WTC11 (cell line): Measurements from ENCODE around the gene GRM8. TPM values are rescaled to one million over a fixed set of nuclear protein-coding genes. Genes with fewer than 3 reads are reported as not detected.

Source experiments
- ATAC-seq: fragments of 200-7000 bp; cut with Tn5 transposase; 2 replicates; pipeline ENCODE4 v1.10.0; 2021; ENCODE audit warnings: mild to moderate bottlenecking, moderate library complexity
- CTCF ChIA-PET: fragments of 300-600 bp; sonication (Branson Sonifier 250); formaldehyde crosslinking; loops from one replicate; lab custom pipeline; 2021; ENCODE audit warnings: antibody characterized with exemption; lab: Charles Lee
- POLR2A ChIA-PET: fragments of 350-600 bp; sonication (Branson Sonifier 250); formaldehyde crosslinking; loops from one replicate; lab custom pipeline; 2021; ENCODE audit warnings: antibody characterized with exemption; lab: Charles Lee
- DNase-seq: peaks from one replicate; pipeline ENCODE4 v3.0.0; 2021; ENCODE audit warnings: low spot score
- H3K27ac Mint-ChIP-seq: 2 replicates; pipeline ENCODE4 v1.8.0; 2021; ENCODE audit warnings: mixed read lengths
- H3K27me3 Mint-ChIP-seq: 2 replicates; pipeline ENCODE4 v1.8.0; 2021; ENCODE audit warnings: low read depth, mild to moderate bottlenecking, moderate library complexity, mixed read lengths
- H3K36me3 Mint-ChIP-seq: 2 replicates; pipeline ENCODE4 v1.8.0; 2021; ENCODE audit warnings: mixed read lengths
- H3K4me1 Mint-ChIP-seq: 2 replicates; pipeline ENCODE4 v1.8.0; 2022; ENCODE audit warnings: mixed read lengths
- H3K4me3 Mint-ChIP-seq: 2 replicates; pipeline ENCODE4 v1.8.0; 2021; ENCODE audit warnings: mild to moderate bottlenecking, moderate library complexity, mixed read lengths
- H3K9me3 Mint-ChIP-seq: 2 replicates; pipeline ENCODE4 v1.8.0; 2021; ENCODE audit warnings: mixed read lengths
- ARID4B ChIP-seq: sonication (generic); formaldehyde crosslinking; IDR thresholded peaks from 2 replicates; pipeline ENCODE4 v1.8.0; 2023; ENCODE audit warnings: missing genetic modification reagents, mild to moderate bottlenecking, borderline replicate concordance
- CREM ChIP-seq: sonication (generic); formaldehyde crosslinking; IDR thresholded peaks from 2 replicates; pipeline ENCODE4 v1.8.1; 2022; ENCODE audit warnings: mild to moderate bottlenecking, missing genetic modification reagents, moderate library complexity
- CTCF ChIP-seq: fragments of 200-600 bp; IDR thresholded peaks from 2 replicates; pipeline ENCODE4 v1.8.0; 2022; ENCODE audit warnings: antibody characterized with exemption
- ETV6 ChIP-seq: sonication (generic); formaldehyde crosslinking; IDR thresholded peaks from 2 replicates; pipeline ENCODE4 v1.8.1; 2022; ENCODE audit warnings: mild to moderate bottlenecking, missing genetic modification reagents
- FOXP1 ChIP-seq: sonication (generic); formaldehyde crosslinking; IDR thresholded peaks from 2 replicates; pipeline ENCODE4 v1.8.0; 2022; ENCODE audit warnings: missing genetic modification reagents, mild to moderate bottlenecking, moderate library complexity, borderline replicate concordance
- GTF2I ChIP-seq: fragments of 250-450 bp; sonication (Bioruptor Pico); conservative IDR thresholded peaks from 2 replicates; pipeline ENCODE4 v1.4.0; 2021; ENCODE audit warnings: mild to moderate bottlenecking
- NFATC4 ChIP-seq: fragments of 250-450 bp; sonication (Bioruptor Pico); IDR thresholded peaks from 2 replicates; pipeline ENCODE4 v1.9.0; 2021; ENCODE audit warnings: mild to moderate bottlenecking
- NR2C2 ChIP-seq: sonication (generic); formaldehyde crosslinking; IDR thresholded peaks from 2 replicates; pipeline ENCODE4 v1.8.0; 2022; ENCODE audit warnings: mild to moderate bottlenecking, missing genetic modification reagents
- NR3C1 ChIP-seq: sonication (generic); formaldehyde crosslinking; conservative IDR thresholded peaks from 2 replicates; pipeline ENCODE4 v1.8.1; 2023; ENCODE audit warnings: low read depth, mild to moderate bottlenecking, missing genetic modification reagents
- OVOL2 ChIP-seq: fragments of 250-450 bp; sonication (Bioruptor Pico); IDR thresholded peaks from 2 replicates; pipeline ENCODE4 v1.9.0; 2021; ENCODE audit warnings: mild to moderate bottlenecking, borderline replicate concordance
- SOX15 ChIP-seq: fragments of 250-450 bp; sonication (Bioruptor Pico); IDR thresholded peaks from 2 replicates; pipeline ENCODE4 v1.9.0; 2021; ENCODE audit warnings: mild to moderate bottlenecking
- TCF7 ChIP-seq: sonication (generic); formaldehyde crosslinking; IDR thresholded peaks from 2 replicates; pipeline ENCODE4 v1.8.0; 2022; ENCODE audit warnings: mild to moderate bottlenecking, low read depth, missing genetic modification reagents, moderate library complexity
- TP53 ChIP-seq: sonication (generic); formaldehyde crosslinking; IDR thresholded peaks from 2 replicates; pipeline ENCODE4 v1.8.1; 2023; ENCODE audit warnings: mild to moderate bottlenecking, missing genetic modification reagents
- ZNF138 ChIP-seq: sonication (generic); formaldehyde crosslinking; conservative IDR thresholded peaks from 2 replicates; pipeline ENCODE4 v1.8.1; 2022; ENCODE audit warnings: mild to moderate bottlenecking, moderate library complexity, missing genetic modification reagents
- ZNF232 ChIP-seq: sonication (generic); formaldehyde crosslinking; IDR thresholded peaks from 2 replicates; pipeline ENCODE4 v1.8.0; 2022; ENCODE audit warnings: mild to moderate bottlenecking, missing genetic modification reagents
- ZNF263 ChIP-seq: sonication (generic); formaldehyde crosslinking; IDR thresholded peaks from 2 replicates; pipeline ENCODE4 v1.8.1; 2022; ENCODE audit warnings: low read depth, mild to moderate bottlenecking, moderate library complexity, missing genetic modification reagents
- ZNF416 ChIP-seq: fragments of 250-450 bp; sonication (Bioruptor Pico); IDR thresholded peaks from 2 replicates; pipeline ENCODE4 v1.9.0; 2021; ENCODE audit warnings: mild to moderate bottlenecking, inconsistent platforms
- ZSCAN18 ChIP-seq: fragments of 250-450 bp; sonication (Bioruptor Pico); IDR thresholded peaks from 2 replicates; pipeline ENCODE4 v2.1.2; 2022; ENCODE audit warnings: mild to moderate bottlenecking, moderate library complexity
- total RNA-seq: library from RNA; stranded (reverse); gene quantifications from 3 replicates; pipeline ENCODE4 v1.2.3, GENCODE V29; 2021
- TF ChIP-seq, protein P1 (sequence below): sonication (generic); formaldehyde crosslinking; IDR thresholded peaks from 2 replicates; pipeline ENCODE4 v1.8.0; 2023; ENCODE audit warnings: missing genetic modification reagents
- TF ChIP-seq, protein P2 (sequence below): sonication (generic); formaldehyde crosslinking; IDR thresholded peaks from 2 replicates; pipeline ENCODE4 v1.8.0; 2023; ENCODE audit warnings: mild to moderate bottlenecking, missing genetic modification reagents
- TF ChIP-seq, protein P3 (sequence below): sonication (generic); formaldehyde crosslinking; IDR thresholded peaks from 2 replicates; pipeline ENCODE4 v1.8.1; 2023; ENCODE audit warnings: mild to moderate bottlenecking, missing genetic modification reagents

GRM8 gene
- total RNA-seq, 1 experiment from 2014 or later = 2.3 TPM

DNA sequence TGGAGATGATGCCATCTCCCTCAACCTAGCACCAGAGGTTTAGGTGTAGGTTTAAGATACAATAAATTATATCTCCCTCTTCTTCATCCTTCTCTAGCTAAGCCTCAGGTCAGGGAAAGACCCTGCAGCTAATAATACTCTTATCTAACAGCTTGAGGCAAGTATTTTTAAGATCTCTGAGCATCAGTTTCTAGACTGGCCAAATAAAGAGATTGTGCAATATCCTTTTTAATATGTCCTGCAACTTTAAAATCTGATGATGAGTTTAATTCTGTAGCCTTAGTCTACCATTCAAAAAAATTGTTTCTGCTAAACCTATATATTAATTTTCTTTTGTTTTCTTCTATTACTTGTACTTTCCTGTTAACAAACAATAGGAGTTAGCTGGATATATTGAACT, 850.8 kb downstream of the GRM8 start:
- H3K4me1 Mint-ChIP-seq = peaks cover 8% of the 10 kb centered on the region
- CTCF ChIA-PET = no interaction called here
- H3K27me3 Mint-ChIP-seq = no peaks in the 10 kb centered on the region; the same call in 1 of the 2 replicates
- H3K9me3 Mint-ChIP-seq = no peaks in the 10 kb centered on the region
- no peak for ATAC-seq
- no peak overlapping the region for H3K4me3 Mint-ChIP-seq
- TF ChIP-seq TP53 (CRISPR knock-in tag) = no peak
- no peak for TF ChIP-seq ZNF263 (CRISPR knock-in tag)
- TF ChIP-seq CTCF = no peak
- no peak for TF ChIP-seq ETV6 (CRISPR knock-in tag)
- no peak for TF ChIP-seq CREM (CRISPR knock-in tag)
- no peak for TF ChIP-seq NFATC4 (CRISPR knock-in tag)
- TF ChIP-seq, protein P1, sequence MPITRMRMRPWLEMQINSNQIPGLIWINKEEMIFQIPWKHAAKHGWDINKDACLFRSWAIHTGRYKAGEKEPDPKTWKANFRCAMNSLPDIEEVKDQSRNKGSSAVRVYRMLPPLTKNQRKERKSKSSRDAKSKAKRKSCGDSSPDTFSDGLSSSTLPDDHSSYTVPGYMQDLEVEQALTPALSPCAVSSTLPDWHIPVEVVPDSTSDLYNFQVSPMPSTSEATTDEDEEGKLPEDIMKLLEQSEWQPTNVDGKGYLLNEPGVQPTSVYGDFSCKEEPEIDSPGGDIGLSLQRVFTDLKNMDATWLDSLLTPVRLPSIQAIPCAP = no peak
- H3K36me3 Mint-ChIP-seq = no peaks in the 10 kb centered on the region
- DNase-seq = no peak
- POLR2A ChIA-PET = no interaction called here
- H3K27ac Mint-ChIP-seq = no peak overlapping the region

DNA sequence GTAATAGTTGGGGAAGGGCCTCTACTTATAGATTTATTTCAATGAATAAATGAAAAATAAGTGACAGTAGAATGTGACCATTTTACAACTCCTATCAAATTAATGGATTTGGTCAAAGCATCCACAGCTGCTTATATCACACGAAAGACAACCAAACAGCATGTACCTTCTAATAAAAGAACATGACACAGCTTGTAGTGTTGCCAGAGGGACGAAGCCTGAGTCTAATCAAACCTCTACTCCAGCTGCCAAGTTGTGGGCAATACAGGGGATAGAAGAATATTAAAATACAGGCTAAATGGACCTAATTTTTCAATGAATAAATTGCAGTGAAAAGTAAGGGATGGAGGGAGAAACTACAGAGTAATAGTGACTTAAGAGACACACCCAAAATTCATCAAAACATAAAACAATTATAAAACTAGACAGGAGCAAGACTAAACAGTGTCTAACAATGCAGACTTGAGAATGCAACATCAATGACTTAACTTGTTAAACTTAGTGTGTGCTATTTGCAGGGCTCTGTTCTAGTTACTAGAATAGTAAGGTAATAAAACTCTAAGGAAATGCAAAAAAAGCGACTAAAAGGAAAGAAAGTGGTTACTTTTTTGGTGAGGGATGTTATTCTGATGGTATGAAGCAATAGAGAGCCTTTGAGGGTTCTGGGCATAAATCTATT, 853.8 kb downstream of the GRM8 start:
- CTCF ChIA-PET = interaction anchor here (1.3 kb wide), 1 partner anchor 28 kb away, joined by 3 read pairs; no protein-coding TSS in a partner anchor
- H3K4me3 Mint-ChIP-seq = no peak overlapping the region
- DNase-seq = no peak
- ATAC-seq = no peak
- H3K27ac Mint-ChIP-seq = no peak overlapping the region
- no peaks in the 10 kb centered on the region for H3K9me3 Mint-ChIP-seq
- peaks cover 8% of the 10 kb centered on the region for H3K4me1 Mint-ChIP-seq
- TF ChIP-seq, protein P2, sequence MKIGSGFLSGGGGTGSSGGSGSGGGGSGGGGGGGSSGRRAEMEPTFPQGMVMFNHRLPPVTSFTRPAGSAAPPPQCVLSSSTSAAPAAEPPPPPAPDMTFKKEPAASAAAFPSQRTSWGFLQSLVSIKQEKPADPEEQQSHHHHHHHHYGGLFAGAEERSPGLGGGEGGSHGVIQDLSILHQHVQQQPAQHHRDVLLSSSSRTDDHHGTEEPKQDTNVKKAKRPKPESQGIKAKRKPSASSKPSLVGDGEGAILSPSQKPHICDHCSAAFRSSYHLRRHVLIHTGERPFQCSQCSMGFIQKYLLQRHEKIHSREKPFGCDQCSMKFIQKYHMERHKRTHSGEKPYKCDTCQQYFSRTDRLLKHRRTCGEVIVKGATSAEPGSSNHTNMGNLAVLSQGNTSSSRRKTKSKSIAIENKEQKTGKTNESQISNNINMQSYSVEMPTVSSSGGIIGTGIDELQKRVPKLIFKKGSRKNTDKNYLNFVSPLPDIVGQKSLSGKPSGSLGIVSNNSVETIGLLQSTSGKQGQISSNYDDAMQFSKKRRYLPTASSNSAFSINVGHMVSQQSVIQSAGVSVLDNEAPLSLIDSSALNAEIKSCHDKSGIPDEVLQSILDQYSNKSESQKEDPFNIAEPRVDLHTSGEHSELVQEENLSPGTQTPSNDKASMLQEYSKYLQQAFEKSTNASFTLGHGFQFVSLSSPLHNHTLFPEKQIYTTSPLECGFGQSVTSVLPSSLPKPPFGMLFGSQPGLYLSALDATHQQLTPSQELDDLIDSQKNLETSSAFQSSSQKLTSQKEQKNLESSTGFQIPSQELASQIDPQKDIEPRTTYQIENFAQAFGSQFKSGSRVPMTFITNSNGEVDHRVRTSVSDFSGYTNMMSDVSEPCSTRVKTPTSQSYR (CRISPR knock-in tag) = no peak
- TF ChIP-seq ZSCAN18 (CRISPR knock-in tag) (no peak), NR3C1 (no peak), ZNF416 (no peak), NR2C2 (no peak), ZNF232 (no peak), FOXP1 (CRISPR knock-in tag) (no peak), ZNF138 (CRISPR knock-in tag) (no peak), OVOL2 (no peak), TP53 (CRISPR knock-in tag) (no peak), GTF2I (CRISPR knock-in tag) (no peak), TCF7 (CRISPR knock-in tag) (no peak), ARID4B (CRISPR knock-in tag) (no peak), SOX15 (CRISPR knock-in tag) (no peak)
- TF ChIP-seq, protein P3, sequence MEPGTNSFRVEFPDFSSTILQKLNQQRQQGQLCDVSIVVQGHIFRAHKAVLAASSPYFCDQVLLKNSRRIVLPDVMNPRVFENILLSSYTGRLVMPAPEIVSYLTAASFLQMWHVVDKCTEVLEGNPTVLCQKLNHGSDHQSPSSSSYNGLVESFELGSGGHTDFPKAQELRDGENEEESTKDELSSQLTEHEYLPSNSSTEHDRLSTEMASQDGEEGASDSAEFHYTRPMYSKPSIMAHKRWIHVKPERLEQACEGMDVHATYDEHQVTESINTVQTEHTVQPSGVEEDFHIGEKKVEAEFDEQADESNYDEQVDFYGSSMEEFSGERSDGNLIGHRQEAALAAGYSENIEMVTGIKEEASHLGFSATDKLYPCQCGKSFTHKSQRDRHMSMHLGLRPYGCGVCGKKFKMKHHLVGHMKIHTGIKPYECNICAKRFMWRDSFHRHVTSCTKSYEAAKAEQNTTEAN = no peak
- TF ChIP-seq, protein P1 = no peak
- no peaks in the 10 kb centered on the region for H3K36me3 Mint-ChIP-seq
- POLR2A ChIA-PET = no interaction called here
- no peaks in the 10 kb centered on the region; the same call in 1 of the 2 replicates for H3K27me3 Mint-ChIP-seq
